ENCODE results near the gene SLC25A24. TPM values are rescaled to one million over a fixed set of nuclear protein-coding genes. Genes with fewer than 3 reads are reported as not detected.

SLC25A24 gene
- total and polyA plus RNA-seq, 10 of the 15 experiments (the other 5 are each of a cell fraction or from before 2014, with no cell fraction given), result 4.0 to 20.6 (median 14.2) TPM

GRCh38 chr1:108120163-108120562 lies 80.0 kb downstream of the SLC25A24 start:
- no peak overlapping the region for H2AFZ ChIP-seq (ENCODE audit: control insufficient read depth, low read depth, low read length)
- no peak overlapping the region for H3K9ac ChIP-seq (ENCODE audit: control insufficient read depth, insufficient read depth, low read length)
- FAIRE-seq (no peak), ATAC-seq (no peak), DNase-seq (ENCODE audit: low read depth, low spot score) (no peak)
- no TSS peak for BruUV-seq (replicated peaks)
- no peak overlapping the region for H3K27ac ChIP-seq (ENCODE audit: control insufficient read depth, insufficient read depth)
- no peak overlapping the region for H3K4me3 ChIP-seq
- SMC1A ChIA-PET (ENCODE audit: uncharacterized antibody, unreplicated experiment), result interaction anchor here (2.4 kb wide), 1 partner anchor 338 kb away, joined by 21 read pairs; no protein-coding TSS in a partner anchor
- H3K9me3 ChIP-seq (replicated peaks; ENCODE audit: control insufficient read depth, insufficient read depth, low read length), result no peaks in the 10 kb centered on the region
- H3K79me2 ChIP-seq (ENCODE audit: control insufficient read depth, insufficient read depth, low read length), result no peaks in the 10 kb centered on the region
- RAD21 ChIA-PET (ENCODE audit: unreplicated experiment), result no interaction called here
- 34% methylated on average over 6 of the region's 6 CpGs for WGBS (ENCODE audit: insufficient coverage, insufficient replicate concordance, low lambda C conversion rate, missing lambda C conversion rate)
- H3K27me3 ChIP-seq (replicated peaks in 1 of 2; ENCODE audit: control insufficient read depth in 2 of 2, insufficient read depth in 2 of 2, low read length in 1 of 2), result no peaks in the 10 kb centered on the region; a peak in 3 of 4 replicates
- no peaks in the 10 kb centered on the region for H3K36me3 ChIP-seq (ENCODE audit: control insufficient read depth in 2 of 2, insufficient read depth in 2 of 2, low read length in 1 of 2)
- no peaks in the 10 kb centered on the region for H3K4me1 ChIP-seq (ENCODE audit: control insufficient read depth, insufficient read depth, low read length)
- CTCF ChIA-PET, result interaction anchor here (0.7 to 3.6 kb wide), 2 partner anchors 338 to 341 kb away, joined by 3 to 27 read pairs; no protein-coding TSS in a partner anchor
- in situ Hi-C loops (cut with MboI), result no loop called here
- no peaks in the 10 kb centered on the region; the same call in 1 of the 2 replicates for H4K20me1 ChIP-seq (ENCODE audit: control insufficient read depth, insufficient read depth)
- H3K4me2 ChIP-seq (ENCODE audit: control insufficient read depth, insufficient read depth), result no peak overlapping the region
- intact Hi-C loops (cut with micrococcal nuclease; ENCODE audit: unreplicated experiment), result loop anchor here (10.0 kb wide), 2 partner anchors 575 to 845 kb away; no protein-coding TSS in a partner anchor
- POLR2A ChIA-PET, result no interaction called here
- no peak for TF ChIP-seq POU2F2 (IDR thresholded peaks at IDR 0.05; ENCODE audit: borderline replicate concordance, low read depth, low read length)
- TF ChIP-seq GABPA (IDR thresholded peaks at IDR 0.05; ENCODE audit: low read depth), result no peak
- TF ChIP-seq CREM (IDR thresholded peaks at IDR 0.05; ENCODE audit: low read depth), result no peak
- no peak for TF ChIP-seq IRF3 (IDR thresholded peaks at IDR 0.05)
- TF ChIP-seq KLF5 (IDR thresholded peaks at IDR 0.05; ENCODE audit: partially characterized antibody), result no peak
- no peak for TF ChIP-seq HDAC2 (IDR thresholded peaks at IDR 0.05)
- no peak for TF ChIP-seq BRCA1 (IDR thresholded peaks at IDR 0.05; ENCODE audit: low read depth, low read length)
- no peak for TF ChIP-seq IRF5 (IDR thresholded peaks at IDR 0.05; ENCODE audit: borderline replicate concordance)
- no peak for TF ChIP-seq RELB (IDR thresholded peaks at IDR 0.05; ENCODE audit: low read depth)
- TF ChIP-seq POLR2AphosphoS2 (IDR thresholded peaks at IDR 0.05; ENCODE audit: low read depth, low read length), result no peak
- TF ChIP-seq DPF2 (IDR thresholded peaks at IDR 0.05), result no peak
- TF ChIP-seq NFYB (IDR thresholded peaks at IDR 0.05; ENCODE audit: insufficient read depth, low read depth, low read length), result no peak
- TF ChIP-seq POLR2A (IDR thresholded peaks at IDR 0.05; ENCODE audit: low read depth, low read length), result no peak
- TF ChIP-seq BCLAF1 (IDR thresholded peaks at IDR 0.05), result no peak
- TF ChIP-seq MTA3 (IDR thresholded peaks at IDR 0.05; ENCODE audit: borderline replicate concordance, low read length), result no peak
- no peak for TF ChIP-seq SMARCA5 (IDR thresholded peaks at IDR 0.05)
- no peak for TF ChIP-seq NRF1 (conservative IDR thresholded peaks at IDR 0.05; ENCODE audit: low read depth, low read length)
- no peak for TF ChIP-seq CHD2 (IDR thresholded peaks at IDR 0.05; ENCODE audit: borderline replicate concordance, low read depth, low read length)
